ENCODE measurements around the gene DHCR24.

Gene DHCR24

GRCh38 chr1:54929700-54930099, 42.7 kb upstream of the DHCR24 start:
- Histone ChIP-seq H3K4me3 (ENCODE audit: severe bottlenecking) (no peak overlapping the region), H3K27me3 (ENCODE audit: insufficient read depth, poor library complexity, severe bottlenecking) (no peaks in the 10 kb centered on the region), H3K27ac (ENCODE audit: poor library complexity, severe bottlenecking) (no peak overlapping the region), H3K36me3 (ENCODE audit: low read depth) (no peaks in the 10 kb centered on the region), H3K4me1 (ENCODE audit: insufficient read depth, poor library complexity, severe bottlenecking) (peaks cover 20% of the 10 kb centered on the region), H3K9me3 (ENCODE audit: severe bottlenecking) (no peaks in the 10 kb centered on the region)
- DNase-seq (ENCODE audit: low spot score) = no peak
- TF ChIP-seq CTCF (IDR thresholded peaks at IDR 0.05; ENCODE audit: poor library complexity, severe bottlenecking) = no peak
- ATAC-seq (ENCODE audit: low read depth) = no peak

- peaks cover 21% of the 10 kb centered on the region for H3K4me1 ChIP-seq (ENCODE audit: insufficient read depth, poor library complexity, severe bottlenecking)
- no peak overlapping the region for H3K4me3 ChIP-seq (ENCODE audit: severe bottlenecking)
- DNase-seq (ENCODE audit: low spot score) (no peak), ATAC-seq (ENCODE audit: low read depth) (no peak)
- no peaks in the 10 kb centered on the region for H3K36me3 ChIP-seq (ENCODE audit: low read depth)
- no peak overlapping the region for H3K27ac ChIP-seq (ENCODE audit: poor library complexity, severe bottlenecking)
- H3K9me3 ChIP-seq (ENCODE audit: severe bottlenecking) = no peaks in the 10 kb centered on the region
- no peak for TF ChIP-seq CTCF (IDR thresholded peaks at IDR 0.05; ENCODE audit: poor library complexity, severe bottlenecking)
- no peaks in the 10 kb centered on the region for H3K27me3 ChIP-seq (ENCODE audit: insufficient read depth, poor library complexity, severe bottlenecking)
These were observed 41.3 kb upstream of the DHCR24 start for GRCh38 chr1:54928327-54928726.

GRCh38 chr1:54927472-54928240, 40.7 kb upstream of the DHCR24 start:
- ATAC-seq (ENCODE audit: low read depth) = no peak
- H3K4me3 ChIP-seq (ENCODE audit: severe bottlenecking) = no peak overlapping the region
- H3K36me3 ChIP-seq (ENCODE audit: low read depth) = no peaks in the 10 kb centered on the region
- H3K4me1 ChIP-seq (ENCODE audit: insufficient read depth, poor library complexity, severe bottlenecking) = peaks cover 28% of the 10 kb centered on the region
- TF ChIP-seq CTCF (IDR thresholded peaks at IDR 0.05; ENCODE audit: poor library complexity, severe bottlenecking) = no peak
- DNase-seq (ENCODE audit: low spot score) = no peak
- peak overlapping the region; percentile 7 for H3K27ac ChIP-seq (ENCODE audit: poor library complexity, severe bottlenecking)
- H3K9me3 ChIP-seq (ENCODE audit: severe bottlenecking) = no peaks in the 10 kb centered on the region
- no peaks in the 10 kb centered on the region for H3K27me3 ChIP-seq (ENCODE audit: insufficient read depth, poor library complexity, severe bottlenecking)

GRCh38 chr1:54926970-54927369, 40.0 kb upstream of the DHCR24 start:
- no peak for DNase-seq (ENCODE audit: low spot score)
- ATAC-seq (ENCODE audit: low read depth) = no peak
- peak overlapping the region; percentile 7 for H3K27ac ChIP-seq (ENCODE audit: poor library complexity, severe bottlenecking)
- TF ChIP-seq CTCF (IDR thresholded peaks at IDR 0.05; ENCODE audit: poor library complexity, severe bottlenecking) = no peak
- H3K4me1 ChIP-seq (ENCODE audit: insufficient read depth, poor library complexity, severe bottlenecking) = peaks cover 33% of the 10 kb centered on the region
- no peaks in the 10 kb centered on the region for H3K36me3 ChIP-seq (ENCODE audit: low read depth)
- H3K4me3 ChIP-seq (ENCODE audit: severe bottlenecking) = no peak overlapping the region
- H3K9me3 ChIP-seq (ENCODE audit: severe bottlenecking) = no peaks in the 10 kb centered on the region
- no peaks in the 10 kb centered on the region for H3K27me3 ChIP-seq (ENCODE audit: insufficient read depth, poor library complexity, severe bottlenecking)

- ATAC-seq (ENCODE audit: low read depth) = peak; percentile 81
- DNase-seq (ENCODE audit: low spot score) = no peak
- Histone ChIP-seq H3K9me3 (ENCODE audit: severe bottlenecking) (no peaks in the 10 kb centered on the region), H3K4me1 (ENCODE audit: insufficient read depth, poor library complexity, severe bottlenecking) (peaks cover 29% of the 10 kb centered on the region), H3K27ac (ENCODE audit: poor library complexity, severe bottlenecking) (peak overlapping the region; percentile 57), H3K4me3 (ENCODE audit: severe bottlenecking) (no peak overlapping the region), H3K36me3 (ENCODE audit: low read depth) (no peaks in the 10 kb centered on the region), H3K27me3 (ENCODE audit: insufficient read depth, poor library complexity, severe bottlenecking) (no peaks in the 10 kb centered on the region)
- TF ChIP-seq CTCF (IDR thresholded peaks at IDR 0.05; ENCODE audit: poor library complexity, severe bottlenecking) = no peak
These were observed 36.0 kb upstream of the DHCR24 start for GRCh38 chr1:54922921-54923421.
